Measurements from ENCODE around the gene PDXK. TPM values are rescaled to one million over a fixed set of nuclear protein-coding genes. Genes with fewer than 3 reads are reported as not detected.
"Not testable (repeated sequence)": the region's sequence is repeated elsewhere in the genome, so short reads cannot be mapped to it uniquely, and the experiment has no call there.

The PDXK gene
- total RNA-seq, 1 experiment from 2014 or later, result 114 TPM

DNA sequence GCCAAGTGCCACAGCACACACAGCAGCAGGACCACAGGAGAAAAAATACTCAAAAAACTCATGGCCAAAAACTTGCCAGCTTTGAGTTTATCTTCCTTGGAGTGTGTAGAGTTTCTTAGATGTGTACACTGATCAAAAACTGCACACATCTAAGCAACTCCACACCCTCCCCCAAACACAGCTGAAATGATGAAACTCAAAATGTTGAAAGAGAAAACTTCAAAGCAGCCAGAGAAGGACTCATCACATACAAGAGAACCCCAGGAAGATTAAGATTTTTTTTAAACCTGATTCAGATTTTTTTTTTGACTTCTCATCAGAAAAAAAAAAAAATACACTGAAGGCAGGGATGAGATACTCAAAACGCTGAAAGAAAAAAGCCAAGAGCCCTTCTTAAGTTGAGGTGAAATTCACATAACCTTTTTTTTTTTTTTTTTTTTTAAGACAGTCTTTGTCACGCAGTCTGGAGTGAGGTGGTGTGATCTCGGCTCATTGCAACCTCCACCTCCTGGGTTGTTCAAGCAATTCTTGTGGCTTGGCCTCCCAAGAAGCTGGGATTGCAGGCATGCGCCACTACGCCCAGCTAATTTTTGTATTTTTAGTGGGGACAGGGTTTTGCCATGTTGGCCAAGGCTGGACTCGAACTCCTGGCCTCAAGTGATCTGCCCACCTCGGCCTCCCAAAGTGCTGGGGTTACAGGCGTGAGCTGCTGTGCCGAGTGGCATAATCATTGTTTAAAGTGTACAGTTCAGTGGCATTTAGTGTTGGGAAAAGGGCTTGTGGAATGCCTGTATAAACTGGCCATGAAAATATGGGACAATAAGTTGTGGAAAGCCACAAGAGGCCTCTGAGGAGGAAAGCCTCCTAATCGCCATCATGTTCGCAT lies 20.9 kb upstream of the PDXK start:
- DNase-seq (ENCODE audit: low spot score), result no peak
- intact Hi-C loops (cut with micrococcal nuclease; ENCODE audit: unreplicated experiment), result no loop called here
- CTCF ChIA-PET, result no interaction called here
- H3K36me3 ChIP-seq (ENCODE audit: insufficient read depth, low read length, poor library complexity, severe bottlenecking), result peaks cover 20% of the 10 kb centered on the region
- no peaks in the 10 kb centered on the region for H3K27me3 ChIP-seq (replicated peaks; ENCODE audit: insufficient read depth, low read depth, low read length, poor library complexity)
- peaks cover 2% of the 10 kb centered on the region for H3K4me1 ChIP-seq (ENCODE audit: insufficient read depth, low read length, poor library complexity, severe bottlenecking)
- no peak overlapping the region for H3K4me3 ChIP-seq (ENCODE audit: low read depth, low read length, poor library complexity, severe bottlenecking)
- no peak overlapping the region for H3K27ac ChIP-seq (ENCODE audit: low read depth, low read length, poor library complexity, severe bottlenecking)
- no peaks in the 10 kb centered on the region for H3K9me3 ChIP-seq (ENCODE audit: low read depth, low read length, poor library complexity, severe bottlenecking)
- POLR2A ChIA-PET (ENCODE audit: low non-redundant PET), result interaction anchor here (0.7 kb wide), 1 partner anchor 370 kb away, joined by 11 read pairs; no protein-coding TSS in a partner anchor
- TF ChIP-seq, protein P1, sequence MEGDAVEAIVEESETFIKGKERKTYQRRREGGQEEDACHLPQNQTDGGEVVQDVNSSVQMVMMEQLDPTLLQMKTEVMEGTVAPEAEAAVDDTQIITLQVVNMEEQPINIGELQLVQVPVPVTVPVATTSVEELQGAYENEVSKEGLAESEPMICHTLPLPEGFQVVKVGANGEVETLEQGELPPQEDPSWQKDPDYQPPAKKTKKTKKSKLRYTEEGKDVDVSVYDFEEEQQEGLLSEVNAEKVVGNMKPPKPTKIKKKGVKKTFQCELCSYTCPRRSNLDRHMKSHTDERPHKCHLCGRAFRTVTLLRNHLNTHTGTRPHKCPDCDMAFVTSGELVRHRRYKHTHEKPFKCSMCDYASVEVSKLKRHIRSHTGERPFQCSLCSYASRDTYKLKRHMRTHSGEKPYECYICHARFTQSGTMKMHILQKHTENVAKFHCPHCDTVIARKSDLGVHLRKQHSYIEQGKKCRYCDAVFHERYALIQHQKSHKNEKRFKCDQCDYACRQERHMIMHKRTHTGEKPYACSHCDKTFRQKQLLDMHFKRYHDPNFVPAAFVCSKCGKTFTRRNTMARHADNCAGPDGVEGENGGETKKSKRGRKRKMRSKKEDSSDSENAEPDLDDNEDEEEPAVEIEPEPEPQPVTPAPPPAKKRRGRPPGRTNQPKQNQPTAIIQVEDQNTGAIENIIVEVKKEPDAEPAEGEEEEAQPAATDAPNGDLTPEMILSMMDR (conservative IDR thresholded peaks at IDR 0.05; ENCODE audit: low read depth, low read length), result no peak
- TF ChIP-seq EZH2 (IDR thresholded peaks at IDR 0.05; ENCODE audit: borderline replicate concordance, low read depth, low read length, poor library complexity, severe bottlenecking), result no peak
- no TSS peak for BruUV-seq (replicated peaks)

DNA sequence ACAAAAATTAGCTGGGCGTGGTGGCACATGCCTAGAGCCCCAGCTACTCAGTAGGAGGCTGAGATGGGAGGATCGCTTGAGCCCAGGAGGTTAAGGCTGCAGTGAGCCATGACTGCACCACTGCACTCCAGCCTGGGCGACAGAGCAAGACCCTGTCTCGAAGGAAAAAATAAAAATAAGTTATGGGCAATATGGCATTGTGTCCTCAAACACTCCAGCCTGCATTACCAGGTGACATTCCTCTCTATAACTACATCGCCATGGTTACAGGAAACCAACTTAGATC lies 19.5 kb upstream of the PDXK start:
- POLR2A ChIA-PET (ENCODE audit: low non-redundant PET); H3K4me3 ChIP-seq (ENCODE audit: low read depth, low read length, poor library complexity, severe bottlenecking); H3K9me3 ChIP-seq (ENCODE audit: low read depth, low read length, poor library complexity, severe bottlenecking); H3K4me1 ChIP-seq (ENCODE audit: insufficient read depth, low read length, poor library complexity, severe bottlenecking); H3K27me3 ChIP-seq (replicated peaks; ENCODE audit: insufficient read depth, low read depth, low read length, poor library complexity); intact Hi-C loops (cut with micrococcal nuclease; ENCODE audit: unreplicated experiment); DNase-seq (ENCODE audit: low spot score); H3K27ac ChIP-seq (ENCODE audit: low read depth, low read length, poor library complexity, severe bottlenecking); BruUV-seq (replicated peaks); CTCF ChIA-PET: not testable (repeated sequence)
- H3K36me3 ChIP-seq (ENCODE audit: insufficient read depth, low read length, poor library complexity, severe bottlenecking), result peaks cover 15% of the 10 kb centered on the region

DNA sequence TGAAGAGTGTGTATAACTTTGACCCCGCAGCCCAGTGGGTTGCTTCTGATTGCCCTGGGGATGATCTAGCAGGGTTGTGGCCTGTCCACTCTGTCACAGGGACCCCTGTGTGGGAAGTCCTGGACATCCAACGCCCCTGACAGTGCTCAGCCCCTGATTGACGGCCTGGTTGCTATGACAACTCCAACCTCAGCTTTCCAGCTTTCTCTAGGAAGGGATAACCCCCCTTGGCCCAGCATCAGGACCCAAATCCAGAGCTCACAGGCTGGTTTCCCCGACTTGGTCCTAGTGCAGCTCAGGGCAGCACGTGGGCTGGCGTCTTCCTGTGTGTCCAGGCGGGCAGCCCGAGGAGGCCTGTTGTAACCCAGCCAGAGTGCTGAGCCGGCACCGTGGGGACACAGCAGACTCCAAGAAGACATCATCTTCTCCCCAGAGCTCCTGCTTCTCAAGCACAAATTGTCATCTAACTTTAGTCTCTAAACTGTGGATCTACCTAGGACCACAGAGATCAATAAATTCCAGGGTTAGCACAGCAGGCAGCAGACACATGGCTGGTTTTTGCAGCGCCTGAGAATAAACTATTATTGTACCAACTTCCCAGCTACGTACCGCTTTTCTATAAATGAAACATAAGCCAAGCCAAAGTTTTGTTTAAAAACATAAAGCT lies 18.9 kb upstream of the PDXK start:
- POLR2A ChIA-PET (ENCODE audit: low non-redundant PET), result no interaction called here

More for the DNA sequence above, 18.9 kb upstream of the PDXK start:
- H3K27ac ChIP-seq (ENCODE audit: low read depth, low read length, poor library complexity, severe bottlenecking), result no peak overlapping the region
- no peak overlapping the region for H3K4me3 ChIP-seq (ENCODE audit: low read depth, low read length, poor library complexity, severe bottlenecking)
- TF ChIP-seq, protein P1 (conservative IDR thresholded peaks at IDR 0.05; ENCODE audit: low read depth, low read length), result no peak
- TF ChIP-seq EZH2 (IDR thresholded peaks at IDR 0.05; ENCODE audit: borderline replicate concordance, low read depth, low read length, poor library complexity, severe bottlenecking), result no peak
- H3K27me3 ChIP-seq (replicated peaks; ENCODE audit: insufficient read depth, low read depth, low read length, poor library complexity), result no peaks in the 10 kb centered on the region
- DNase-seq (ENCODE audit: low spot score), result no peak
- no TSS peak for BruUV-seq (replicated peaks)
- CTCF ChIA-PET, result no interaction called here
- H3K36me3 ChIP-seq (ENCODE audit: insufficient read depth, low read length, poor library complexity, severe bottlenecking), result peaks cover 9% of the 10 kb centered on the region
- H3K4me1 ChIP-seq (ENCODE audit: insufficient read depth, low read length, poor library complexity, severe bottlenecking), result peaks cover 6% of the 10 kb centered on the region
- intact Hi-C loops (cut with micrococcal nuclease; ENCODE audit: unreplicated experiment), result no loop called here
- no peaks in the 10 kb centered on the region for H3K9me3 ChIP-seq (ENCODE audit: low read depth, low read length, poor library complexity, severe bottlenecking)

Measured in A673 (cell line).